Stimulated activated CD4-positive, alpha-beta T cell treated with anti-CD3 and anti-CD28 coated beads, Interleukin-15, amount 100 ng/mL, for 24 hours (primary cell): ENCODE measurements around the gene PACRG.

ENCODE experiments used
- DNase-seq: peaks from one replicate; pipeline ENCODE4 v3.0.0-alpha.2; 2020

The PACRG gene

DNA sequence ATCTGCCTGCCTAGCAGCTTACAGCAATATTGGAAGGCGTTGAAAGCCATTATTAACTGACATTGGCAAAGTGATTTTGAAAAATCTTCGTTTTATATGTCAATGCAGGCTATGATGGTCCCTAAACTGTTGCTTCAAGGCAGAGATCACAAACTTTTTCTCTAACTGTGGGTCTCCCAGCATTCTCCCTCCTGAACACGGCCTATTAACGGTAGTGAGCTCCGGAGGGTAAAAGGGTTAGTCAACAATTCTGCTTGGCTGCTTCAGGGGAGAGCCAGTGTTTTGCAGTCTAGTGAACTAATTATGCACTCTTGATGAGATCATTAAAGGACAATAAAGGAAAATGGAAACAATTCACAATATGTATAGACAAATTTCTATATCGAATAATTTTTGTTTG lies 424.9 kb downstream of the PACRG start:
- DNase-seq: no peak

GRCh38 chr6:163159110-163159509 lies 431.3 kb downstream of the PACRG start:
- DNase-seq: no peak

DNA sequence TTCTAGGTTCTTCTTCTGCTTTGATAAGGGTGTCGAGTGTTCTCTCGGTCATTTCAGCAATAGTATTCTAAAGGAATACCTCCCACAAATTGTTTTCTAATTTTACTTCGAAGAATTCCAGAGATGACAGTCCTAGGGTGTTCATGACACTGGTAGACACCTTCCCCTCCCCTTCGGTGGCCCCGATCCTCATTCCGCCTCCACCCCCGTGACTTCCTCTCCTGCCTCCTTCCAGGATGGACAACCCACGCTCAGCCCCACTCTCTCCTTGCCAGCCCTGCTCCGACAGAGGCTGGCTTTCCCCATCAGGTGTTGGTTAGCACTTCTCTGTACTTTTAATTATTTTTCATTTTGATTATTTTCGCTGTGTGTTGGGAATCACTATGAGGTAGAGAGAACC lies 431.9 kb downstream of the PACRG start:
- DNase-seq: no peak

DNA sequence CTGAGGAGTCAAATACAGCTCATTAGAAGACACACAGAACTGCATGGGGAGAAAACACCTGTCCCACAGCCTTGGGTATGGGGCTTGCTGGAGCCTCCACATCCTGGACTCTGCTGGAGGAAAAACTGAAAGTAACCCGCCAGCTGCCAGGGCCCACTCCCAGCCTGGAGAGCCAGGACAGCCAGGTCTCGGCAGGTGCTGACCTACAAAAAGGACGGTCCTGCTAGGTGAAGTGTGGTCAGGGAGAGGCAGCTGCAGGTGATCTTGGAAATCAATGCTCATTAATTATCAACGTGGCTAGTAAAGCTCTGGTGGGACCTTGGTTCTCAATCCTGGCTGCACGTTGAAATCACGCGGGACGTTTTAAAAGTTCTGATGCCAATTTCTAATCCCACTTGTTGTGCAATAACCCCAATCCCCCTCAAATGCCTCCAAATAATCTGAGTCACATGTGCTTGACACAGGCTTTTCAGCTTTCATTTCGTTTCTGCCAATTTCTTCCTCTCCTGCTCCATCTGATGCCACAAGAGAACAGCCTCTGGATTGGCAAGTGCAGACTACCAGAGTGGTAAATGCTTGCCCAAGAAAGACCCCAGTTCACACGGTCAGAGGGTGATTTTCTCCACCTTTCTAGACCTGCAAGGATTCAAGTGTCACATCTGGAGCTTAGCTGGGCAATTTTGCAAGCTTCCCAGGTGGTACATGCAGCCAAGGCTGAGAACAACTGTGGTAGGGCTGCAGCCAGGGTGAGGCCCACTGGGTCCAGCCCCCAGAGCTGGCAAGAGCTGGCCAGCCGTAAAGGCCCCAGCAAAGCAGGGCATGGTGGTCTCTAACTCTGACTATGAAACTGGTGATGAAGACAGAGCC lies 434.5 kb downstream of the PACRG start:
- DNase-seq: no peak

DNA sequence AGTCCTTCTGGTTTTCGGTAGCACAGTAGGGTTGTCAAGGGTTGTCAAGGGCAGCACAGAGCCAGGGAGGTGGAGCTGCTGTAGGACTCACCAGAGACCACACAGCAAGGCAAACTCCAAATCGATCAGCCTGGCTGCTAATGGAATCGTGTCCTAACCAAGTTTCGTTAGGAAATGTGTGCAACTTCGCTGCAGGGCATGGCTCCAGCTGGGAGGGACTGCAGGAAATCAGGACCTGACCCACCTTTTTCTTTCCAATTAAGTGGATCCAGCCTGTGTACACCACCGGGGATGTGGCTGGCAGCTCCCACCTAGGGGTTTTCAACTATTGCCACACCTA lies 435.1 kb downstream of the PACRG start:
- DNase-seq: no peak

GRCh38 chr6:163164175-163164900 lies 436.6 kb downstream of the PACRG start:
- DNase-seq: no peak

- DNase-seq: no peak
These were observed 437.6 kb downstream of the PACRG start for GRCh38 chr6:163165155-163165910.

GRCh38 chr6:163165922-163166321 lies 438.1 kb downstream of the PACRG start:
- no peak for DNase-seq

DNA sequence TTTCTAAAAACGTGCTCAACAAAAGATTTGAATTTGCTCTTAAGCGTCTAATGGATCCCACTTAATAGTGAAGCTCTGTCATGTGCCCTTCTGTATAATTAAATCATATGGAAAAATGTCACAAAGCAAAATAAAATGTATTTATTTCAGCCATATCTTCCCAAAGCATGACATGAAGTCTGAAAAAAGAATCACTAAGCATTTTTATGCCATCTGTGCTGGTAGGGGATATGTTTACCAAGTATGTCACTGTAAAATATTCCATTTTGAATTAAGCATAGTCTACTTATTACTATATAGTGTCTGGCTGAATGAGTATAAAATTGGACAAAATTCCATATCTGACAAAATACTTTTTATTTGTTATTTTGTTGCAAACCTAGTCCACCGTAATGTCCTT lies 438.7 kb downstream of the PACRG start:
- no peak for DNase-seq

DNA sequence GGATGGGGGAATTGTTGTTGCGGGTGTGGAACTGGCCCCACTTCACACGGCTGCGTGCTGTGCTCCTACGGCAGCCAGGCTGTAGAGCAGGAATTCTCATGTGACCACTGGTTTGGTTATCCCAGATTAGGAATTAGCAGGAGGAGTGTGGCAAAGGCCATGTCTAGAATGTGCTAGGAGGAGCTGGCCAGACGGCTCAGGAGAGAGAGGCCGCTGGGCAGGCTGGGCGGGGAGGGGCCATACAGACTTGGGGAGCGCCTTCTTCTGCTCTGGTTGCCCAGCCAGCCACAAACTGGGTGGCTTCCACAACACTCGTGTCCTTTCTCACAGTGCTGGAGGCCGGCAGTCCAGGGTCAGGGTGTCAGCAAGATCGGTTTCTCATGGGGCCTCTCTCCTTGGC lies 441.7 kb downstream of the PACRG start:
- DNase-seq: no peak

GRCh38 chr6:163170294-163170883 lies 442.6 kb downstream of the PACRG start:
- peak; percentile 46 for DNase-seq

DNA sequence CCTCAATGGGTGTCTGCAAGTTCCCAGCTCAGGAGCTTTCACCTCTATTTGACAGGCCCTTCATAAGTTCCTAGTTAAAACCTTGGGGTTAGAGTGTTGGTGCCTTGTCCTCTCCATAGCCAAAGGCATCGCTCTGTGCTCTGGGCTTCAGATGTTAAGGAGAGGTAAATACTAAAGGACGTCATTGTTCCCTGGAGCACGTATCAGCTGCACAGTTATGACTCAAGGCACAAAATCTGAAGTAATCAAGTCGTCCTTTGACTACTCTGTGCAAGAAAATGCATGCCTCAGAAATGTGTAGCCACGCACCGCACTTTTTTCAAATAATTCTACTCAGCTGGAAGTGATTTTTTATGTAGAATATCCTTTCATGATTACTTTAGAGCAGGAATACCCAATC lies 446.0 kb downstream of the PACRG start:
- no peak for DNase-seq

DNA sequence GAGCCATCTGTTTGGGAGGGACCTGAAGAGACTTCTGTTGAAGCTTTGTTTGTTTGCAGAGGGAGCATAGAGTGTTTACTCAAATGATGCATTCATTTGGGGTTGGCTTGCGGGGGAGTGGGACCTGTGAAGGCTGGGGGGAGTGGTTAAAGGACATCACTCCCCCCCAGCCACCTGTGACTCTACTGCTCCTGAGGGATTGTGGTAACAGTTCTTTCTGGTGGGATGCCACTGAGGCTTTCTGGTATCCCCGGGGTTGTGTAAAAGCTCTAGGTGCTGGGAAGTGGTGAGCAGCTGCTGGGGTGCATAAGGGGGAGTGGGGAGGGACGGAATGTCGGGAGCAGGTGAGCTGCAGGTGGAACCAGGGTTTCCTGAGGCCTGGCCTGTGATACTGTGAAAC lies 447.5 kb downstream of the PACRG start:
- DNase-seq: no peak

DNA sequence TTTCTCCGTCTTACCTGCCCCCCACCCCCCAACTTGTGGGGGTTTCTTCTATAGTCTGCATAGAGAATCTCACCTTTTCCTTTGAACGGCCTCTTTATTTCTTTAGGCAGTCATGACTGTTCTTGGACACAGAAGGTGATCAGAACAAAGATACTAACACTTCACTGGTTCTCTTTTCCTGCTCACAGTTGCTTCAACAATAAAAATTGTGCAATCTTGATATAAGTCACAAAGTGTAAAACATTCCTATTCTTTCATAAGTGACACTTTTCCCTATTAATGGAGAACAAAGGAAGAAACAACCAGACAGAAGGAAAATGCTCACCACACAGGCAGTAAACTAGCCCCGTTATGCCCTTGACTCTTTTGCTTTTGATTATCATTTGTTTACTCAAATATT lies 448.3 kb downstream of the PACRG start:
- no peak for DNase-seq

DNA sequence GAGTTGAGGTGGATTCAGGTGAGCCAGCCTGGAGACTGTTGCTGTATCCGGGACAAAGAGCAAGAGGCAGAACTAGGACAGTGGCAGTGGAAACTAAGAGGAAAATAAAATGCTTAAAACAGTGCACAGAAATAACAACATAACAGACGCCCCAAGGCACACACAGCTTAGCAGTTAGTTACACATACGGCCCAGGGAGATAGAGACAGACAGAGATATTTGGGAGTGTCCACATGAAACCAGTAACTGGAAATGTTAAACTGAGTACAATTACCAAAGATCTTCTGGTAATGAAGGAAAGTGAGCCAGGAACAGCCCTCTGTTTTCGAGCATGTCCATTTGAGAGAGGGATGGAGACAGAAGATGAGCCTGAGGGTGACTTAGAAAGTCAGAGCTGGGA lies 449.2 kb downstream of the PACRG start:
- DNase-seq: no peak

GRCh38 chr6:163177892-163178420 lies 450.2 kb downstream of the PACRG start:
- DNase-seq: no peak

GRCh38 chr6:163179061-163179460 lies 451.3 kb downstream of the PACRG start:
- no peak for DNase-seq

GRCh38 chr6:163179721-163180120 lies 451.9 kb downstream of the PACRG start:
- DNase-seq: no peak

DNA sequence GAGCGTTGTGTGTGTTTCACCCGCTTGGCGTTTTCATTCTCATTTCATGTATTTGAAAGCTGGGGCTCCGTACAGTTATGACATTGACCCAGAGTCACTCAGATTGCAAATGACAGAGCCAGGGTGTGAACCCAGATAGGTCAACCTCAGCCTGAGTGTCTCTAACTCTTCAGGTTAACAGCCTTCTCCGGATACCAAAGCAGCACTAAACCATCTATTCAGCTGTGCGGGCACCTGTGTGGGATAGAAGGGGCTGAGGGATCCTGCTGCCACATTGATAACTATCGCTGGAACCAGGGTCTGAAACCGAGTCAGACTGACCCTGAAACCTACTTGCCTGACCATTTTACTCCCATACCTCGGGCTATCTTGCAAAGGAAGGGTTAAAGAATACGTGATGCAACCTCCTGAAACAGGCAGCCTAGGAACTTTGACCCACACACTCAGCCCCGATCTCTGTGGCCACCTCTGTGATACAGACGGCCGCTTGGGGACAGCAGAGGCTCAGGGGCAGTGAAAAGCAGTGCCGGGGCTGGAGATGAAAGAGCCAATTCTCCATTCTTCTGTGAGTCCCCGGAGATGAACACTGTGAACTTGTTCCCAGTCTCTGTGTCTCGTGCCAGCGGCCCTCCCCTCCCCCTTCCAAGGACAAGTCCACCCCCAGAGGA lies 453.2 kb downstream of the PACRG start:
- DNase-seq: peak; percentile 13

DNA sequence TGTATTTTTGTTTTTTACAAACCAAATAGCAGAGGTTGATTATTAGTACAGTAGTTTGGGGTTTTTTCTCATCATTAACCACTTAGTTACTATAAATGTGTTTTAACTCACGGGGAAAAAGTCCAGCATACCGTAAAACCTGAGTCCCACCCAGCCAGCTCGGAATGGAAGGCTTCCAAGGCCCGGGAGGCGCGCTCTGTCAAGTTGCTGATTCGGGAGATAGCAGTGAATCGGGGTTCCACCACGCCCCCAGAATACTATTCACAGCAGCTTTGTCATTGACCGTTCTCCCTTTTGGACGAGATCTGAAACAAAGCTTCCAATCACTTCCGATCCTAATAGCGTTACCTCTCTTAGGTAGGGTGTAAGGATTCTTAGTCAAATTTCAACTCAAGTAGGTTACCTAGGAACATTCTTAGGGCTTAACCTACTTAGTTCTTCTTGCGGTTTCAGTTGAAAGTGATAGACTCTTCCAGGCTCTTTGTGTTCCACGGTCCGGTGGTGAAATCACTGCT lies 453.9 kb downstream of the PACRG start:
- no peak for DNase-seq

DNA sequence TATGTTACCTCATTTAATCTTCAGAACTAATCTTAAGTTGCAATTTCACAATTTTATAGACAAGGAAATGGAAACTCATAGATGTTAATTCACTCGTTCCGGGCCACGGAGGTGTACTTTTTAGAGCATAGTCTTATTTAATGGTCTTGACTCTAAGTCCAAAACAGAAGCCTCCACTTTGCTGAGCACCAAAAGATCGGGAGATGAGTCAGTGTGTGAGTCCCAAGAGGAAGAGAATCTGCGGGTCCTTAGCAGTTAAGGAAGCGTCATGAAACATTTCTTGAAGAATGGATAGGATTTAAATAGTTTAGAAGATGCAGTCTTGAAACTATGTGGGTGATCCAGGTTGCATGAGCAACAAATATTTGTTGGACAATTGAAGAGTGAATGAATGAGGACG lies 454.9 kb downstream of the PACRG start:
- DNase-seq: no peak

DNA sequence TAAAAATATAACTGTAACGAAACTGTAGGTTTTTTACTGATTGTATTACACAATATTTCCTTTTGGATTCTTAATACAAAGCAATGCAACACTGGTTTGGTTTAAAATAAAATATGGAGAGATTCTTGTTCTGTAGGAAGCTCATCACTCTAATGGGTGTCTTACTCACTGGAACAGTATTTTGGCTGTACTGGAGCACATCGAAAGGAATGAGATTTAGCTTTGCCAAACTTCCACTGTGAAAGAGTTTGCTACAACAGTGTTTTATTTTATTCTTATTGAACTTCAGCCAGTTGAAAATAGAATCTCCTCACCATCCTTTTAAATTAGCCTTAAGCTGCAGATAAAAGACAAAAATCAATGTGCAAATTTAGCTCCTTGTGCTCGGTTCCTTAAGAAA lies 456.0 kb downstream of the PACRG start:
- DNase-seq: no peak
